Endometrial microvascular endothelial cells (primary cell): Measurements from ENCODE around the gene FSTL4. TPM values are rescaled to one million over a fixed set of nuclear protein-coding genes. Genes with fewer than 3 reads are reported as not detected.
"Not testable (repeated sequence)": the region's sequence is repeated elsewhere in the genome, so short reads cannot be mapped to it uniquely, and the experiment has no call there.

Source experiments
- in situ Hi-C: cut with HindIII; loops from 2 replicates; pipeline ENCODE4 v1.10.0; 2017; ENCODE audit warnings: low sequenced_read_pairs, low pct_unique_long_range_greater_than_20kb; ENCODE audit errors: inconsistent ontology term
- total RNA-seq: library from RNA; depleted of rRNA; stranded (reverse); fragments of >200 nt; gene quantifications from one replicate; pipeline ENCODE4 v1.2.3, GENCODE V29; 2015; ENCODE audit errors: inconsistent ontology term

Gene FSTL4
- total RNA-seq, 1 donor from 2014 or later: not detected

DNA sequence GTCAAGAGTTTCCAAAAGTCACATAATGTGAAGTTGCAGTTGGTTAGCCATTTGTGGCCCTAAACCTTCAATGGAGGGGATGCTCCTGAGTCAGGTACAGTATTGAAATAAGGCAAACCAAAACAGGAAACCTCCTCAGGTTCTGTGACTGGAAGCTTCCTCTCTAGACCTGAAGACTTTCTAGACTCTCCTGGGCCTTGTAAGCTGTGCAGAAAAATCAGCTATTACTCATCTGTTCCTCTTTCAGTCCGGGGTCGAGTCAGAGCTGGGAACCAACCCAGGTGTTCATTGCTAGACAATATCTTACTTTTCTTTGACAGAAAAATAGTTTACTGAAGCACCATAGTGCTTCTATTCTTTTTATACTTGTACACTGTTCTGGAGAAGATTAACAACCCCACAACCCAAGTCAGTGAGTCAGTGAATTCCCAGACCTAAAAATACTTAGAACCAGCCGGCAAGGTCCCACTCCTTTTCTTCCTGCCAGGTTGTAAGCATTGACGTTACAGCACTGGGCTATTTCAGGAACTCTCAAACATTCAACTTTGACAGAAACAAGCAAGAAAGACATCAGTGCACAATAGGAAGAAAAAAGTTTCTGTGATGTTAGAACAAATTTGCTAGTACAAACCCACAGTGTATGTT, 47.3 kb downstream of the FSTL4 start:
- in situ Hi-C loops: no loop called here

- in situ Hi-C loops: no loop called here
Observed at GRCh38 chr5:133562554-133562953, 49.8 kb downstream of the FSTL4 start.

GRCh38 chr5:133559960-133560359, 52.4 kb downstream of the FSTL4 start:
- in situ Hi-C loops: no loop called here

DNA sequence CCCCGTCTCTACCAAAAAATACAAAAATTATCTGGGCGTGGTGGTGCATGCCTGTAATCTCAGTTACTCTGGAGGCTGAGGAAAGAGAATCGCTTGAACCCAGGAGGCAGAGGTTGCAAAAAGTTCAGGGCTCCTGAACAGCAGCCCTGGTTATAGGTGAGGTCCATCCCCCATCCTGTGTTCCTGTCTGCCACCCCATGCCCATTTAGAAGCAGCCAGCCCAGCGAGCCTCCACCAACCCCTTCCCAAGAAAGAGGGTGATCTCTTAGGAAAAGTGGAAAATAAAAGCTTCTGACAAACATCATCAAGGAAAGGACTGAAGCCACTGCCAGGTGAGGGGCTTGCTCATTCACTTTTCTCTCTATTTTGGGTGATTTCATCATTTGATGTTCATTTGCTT, 55.8 kb downstream of the FSTL4 start:
- in situ Hi-C loops: no loop called here

DNA sequence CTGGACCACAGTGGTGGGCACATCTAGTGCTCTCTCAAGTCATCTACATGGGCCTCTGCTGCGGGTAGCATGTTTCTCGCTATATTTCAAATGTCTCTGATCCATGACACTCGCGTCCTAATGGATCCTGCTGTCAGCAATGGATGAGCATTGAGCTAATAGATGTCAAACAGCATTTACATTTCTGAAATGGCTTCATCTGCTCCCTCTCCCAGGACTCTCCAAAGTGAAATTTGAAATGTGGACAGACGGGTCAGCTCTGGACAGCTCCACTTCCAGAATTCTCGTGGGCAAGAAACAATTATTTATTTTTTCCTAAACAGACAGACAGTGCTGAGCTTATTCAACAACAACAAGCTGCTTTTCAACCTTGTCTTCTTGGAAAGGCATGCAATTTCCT, 58.1 kb downstream of the FSTL4 start:
- in situ Hi-C loops: no loop called here

DNA sequence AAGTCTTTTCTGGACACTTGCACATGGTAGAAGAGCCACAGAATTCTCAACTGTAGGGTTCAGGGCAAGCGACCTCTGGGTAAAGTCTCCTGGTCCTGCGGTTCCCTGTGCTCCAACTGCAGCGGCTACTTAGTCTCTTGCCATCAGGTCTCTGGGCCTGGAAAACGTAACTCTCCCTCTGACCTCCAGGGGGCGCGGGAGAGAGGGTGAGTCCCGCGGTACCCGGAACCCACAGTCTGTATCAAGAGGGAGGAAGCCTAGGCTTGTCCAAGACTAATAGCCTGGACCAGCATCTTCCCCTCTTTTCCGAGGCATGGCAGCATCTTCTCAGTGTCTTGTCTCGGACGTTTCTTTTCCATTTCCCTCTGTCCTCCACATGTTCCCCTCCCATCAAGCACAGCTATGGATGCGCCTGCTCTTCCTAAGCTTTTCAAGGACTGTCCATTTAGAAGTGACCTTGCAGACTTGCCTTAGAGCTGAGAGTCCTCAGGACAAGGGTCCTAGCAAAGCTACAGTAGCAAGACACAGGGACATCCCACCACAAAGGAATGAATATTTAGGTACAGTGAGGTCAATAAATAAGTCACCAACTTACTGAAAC, 59.3 kb downstream of the FSTL4 start:
- in situ Hi-C loops: no loop called here

- in situ Hi-C loops: no loop called here
Observed at GRCh38 chr5:133546500-133546899, 65.8 kb downstream of the FSTL4 start.

DNA sequence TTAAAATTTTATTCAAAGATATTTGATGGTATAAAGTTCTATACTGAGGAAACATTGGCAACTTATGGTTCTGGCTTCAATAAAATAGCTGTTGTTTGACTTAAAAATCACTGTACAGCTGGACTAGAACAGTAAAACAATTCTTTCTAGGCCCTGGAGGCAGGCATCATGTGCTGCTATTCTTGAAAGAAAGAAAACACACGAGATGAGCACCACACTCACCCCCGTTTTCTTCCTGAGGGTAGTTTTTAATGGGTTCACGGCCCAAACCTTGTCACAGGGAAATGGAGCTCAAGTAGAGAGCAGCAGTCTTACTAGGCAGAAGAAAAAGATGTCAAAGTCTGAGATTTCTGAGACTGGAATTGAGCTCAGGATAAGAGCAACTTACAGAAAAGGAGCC, 68.0 kb downstream of the FSTL4 start:
- in situ Hi-C loops: no loop called here

DNA sequence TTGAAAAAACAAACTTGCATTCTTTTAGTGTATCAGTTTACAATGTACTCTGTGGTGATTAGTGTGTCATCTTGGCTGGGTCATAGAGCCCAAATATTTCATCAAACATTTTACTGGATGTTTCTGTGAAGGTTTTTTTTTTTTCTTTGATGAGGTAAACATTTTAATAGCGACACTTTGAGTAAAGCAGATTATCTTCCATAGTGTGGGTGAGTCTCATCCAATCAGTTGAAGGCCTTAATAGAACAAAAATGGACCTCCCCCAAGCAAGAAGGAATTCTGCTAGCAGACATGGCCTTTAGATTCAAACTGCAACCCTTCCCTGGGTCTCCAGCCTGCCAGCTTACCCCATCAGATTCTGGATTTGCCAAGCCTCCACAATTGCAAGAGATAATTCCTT, 72.5 kb downstream of the FSTL4 start:
- in situ Hi-C loops: no loop called here

DNA sequence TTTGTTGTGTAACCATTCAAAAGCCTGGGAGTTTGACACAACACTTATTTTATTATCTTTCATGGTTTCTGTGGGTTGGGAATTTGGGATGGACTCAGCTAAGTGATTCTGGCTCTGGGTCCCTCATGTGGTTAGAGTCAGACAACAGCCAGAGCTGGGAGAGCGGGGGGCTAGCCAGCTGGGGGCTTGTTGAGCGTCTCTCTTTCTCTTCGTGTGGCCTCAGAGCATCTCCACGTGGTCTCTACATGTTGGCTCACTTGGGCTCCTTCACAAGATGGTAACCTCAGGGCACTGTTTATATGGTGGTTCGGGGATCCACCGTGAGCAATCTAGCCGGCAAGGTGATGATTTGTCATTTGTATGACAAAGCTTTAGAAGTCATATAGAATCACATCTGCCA, 73.6 kb downstream of the FSTL4 start:
- in situ Hi-C loops: no loop called here

DNA sequence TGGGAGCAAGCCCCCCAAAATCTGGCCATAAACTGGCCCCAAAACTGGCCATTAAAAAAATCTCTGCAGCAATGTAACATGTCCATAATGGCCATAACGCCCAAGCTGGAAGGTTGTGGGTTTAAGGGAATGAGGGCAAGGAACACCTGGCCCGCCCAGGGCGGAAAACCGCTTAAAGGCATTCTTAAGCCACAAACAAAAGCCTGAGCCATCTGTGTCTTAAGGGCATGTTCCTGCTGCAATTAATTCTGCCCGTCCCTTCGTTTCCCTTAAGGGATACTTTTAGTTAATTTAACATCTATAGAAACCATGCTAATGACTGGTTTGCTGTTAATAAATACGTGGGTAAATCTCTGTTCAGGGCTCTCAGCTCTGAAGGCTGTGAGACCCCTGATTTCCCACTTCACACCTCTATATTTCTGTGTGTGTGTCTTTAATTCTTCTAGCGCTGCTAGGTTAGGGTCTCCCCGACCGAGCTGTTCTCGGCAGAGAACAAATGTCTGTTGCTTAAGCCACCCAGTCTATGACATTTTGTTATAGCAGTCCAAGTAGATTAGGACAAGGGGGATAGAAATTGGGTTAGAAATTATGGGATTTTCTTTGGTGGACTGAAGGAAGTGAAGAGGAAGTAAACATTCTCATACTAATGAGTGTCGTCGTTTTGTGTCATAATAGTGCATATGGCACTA, 77.0 kb downstream of the FSTL4 start:
- in situ Hi-C loops: not testable (repeated sequence)

DNA sequence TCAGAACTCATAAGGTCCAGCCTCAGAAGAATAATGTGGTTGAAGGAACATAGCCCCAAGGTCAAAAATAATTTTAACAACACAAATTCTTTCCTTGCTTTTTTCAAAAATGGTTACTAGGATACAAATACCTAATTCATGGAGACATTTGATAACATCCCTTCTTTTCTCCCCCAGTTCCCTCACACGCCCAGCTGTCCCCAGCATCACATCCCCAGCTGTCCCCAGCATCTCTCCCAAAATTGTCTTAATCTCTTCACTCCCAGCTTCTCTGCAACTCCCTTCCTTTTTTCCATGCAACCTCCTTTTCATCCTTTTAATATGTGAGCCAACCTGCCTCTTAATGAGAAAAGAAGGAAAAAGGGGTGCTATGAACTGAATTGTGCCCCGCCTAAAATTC, 77.8 kb downstream of the FSTL4 start:
- in situ Hi-C loops: no loop called here

DNA sequence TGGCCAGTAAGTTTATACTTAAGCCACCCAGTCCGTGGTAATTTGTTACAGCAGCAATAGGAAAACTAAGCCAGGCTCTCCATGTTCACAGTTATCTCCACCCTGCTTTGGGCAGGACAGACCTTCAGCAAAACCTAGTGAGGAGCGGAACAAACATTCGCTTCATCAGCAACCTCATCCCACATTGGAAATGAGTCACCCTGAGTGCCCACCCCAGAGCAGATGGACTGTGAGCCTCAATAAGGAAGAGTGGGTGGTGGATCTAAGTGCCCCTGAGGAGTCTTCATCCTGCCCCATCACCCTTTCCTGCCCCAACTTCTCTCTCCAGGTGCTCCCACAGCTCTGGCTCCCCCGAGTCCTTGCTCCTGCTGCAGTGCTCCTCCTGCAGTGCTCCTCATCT, 78.8 kb downstream of the FSTL4 start:
- in situ Hi-C loops: no loop called here

- in situ Hi-C loops: no loop called here
Observed at GRCh38 chr5:133531594-133531993, 80.7 kb downstream of the FSTL4 start.

- in situ Hi-C loops: no loop called here
Observed at GRCh38 chr5:133531178-133531577, 81.2 kb downstream of the FSTL4 start.

DNA sequence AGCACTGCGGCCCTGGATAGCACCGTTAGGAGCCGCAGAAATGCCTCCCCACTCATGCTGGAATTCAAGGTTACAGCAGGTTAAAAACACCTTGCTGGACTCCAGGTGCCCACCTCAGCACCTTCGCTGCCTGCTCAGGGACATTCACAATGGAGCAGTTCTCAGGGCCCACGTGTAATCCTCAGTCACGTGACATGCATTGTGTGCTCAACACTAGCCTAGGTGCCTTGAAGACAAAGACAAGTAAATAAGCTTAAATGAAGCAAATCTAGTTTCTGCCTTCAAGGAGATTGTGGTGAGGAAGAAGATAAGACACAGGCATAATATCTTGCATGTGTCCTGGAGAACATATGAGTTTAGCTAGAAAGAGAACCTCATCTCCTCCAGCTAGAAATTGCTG, 82.1 kb downstream of the FSTL4 start:
- in situ Hi-C loops: no loop called here

- in situ Hi-C loops: no loop called here
Observed at GRCh38 chr5:133528841-133529240, 83.5 kb downstream of the FSTL4 start.

DNA sequence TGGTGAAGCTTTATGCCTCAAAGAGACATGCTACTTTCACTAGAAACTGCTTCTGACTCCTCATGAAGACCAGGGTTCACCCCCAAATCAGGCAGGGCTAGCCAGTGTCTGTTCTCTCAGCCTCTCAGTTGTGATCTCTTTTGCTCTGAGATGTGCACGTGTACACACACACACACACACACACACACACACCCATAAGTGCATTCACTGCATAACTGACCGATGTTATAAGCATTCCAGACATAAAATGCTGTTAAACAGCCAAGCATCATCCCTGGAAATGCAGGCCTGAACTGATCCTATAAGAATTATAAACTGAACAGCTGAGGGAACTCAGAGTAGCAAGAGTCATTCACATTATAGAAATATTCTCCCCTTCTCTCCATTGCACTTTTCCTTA, 85.0 kb downstream of the FSTL4 start:
- in situ Hi-C loops: no loop called here

DNA sequence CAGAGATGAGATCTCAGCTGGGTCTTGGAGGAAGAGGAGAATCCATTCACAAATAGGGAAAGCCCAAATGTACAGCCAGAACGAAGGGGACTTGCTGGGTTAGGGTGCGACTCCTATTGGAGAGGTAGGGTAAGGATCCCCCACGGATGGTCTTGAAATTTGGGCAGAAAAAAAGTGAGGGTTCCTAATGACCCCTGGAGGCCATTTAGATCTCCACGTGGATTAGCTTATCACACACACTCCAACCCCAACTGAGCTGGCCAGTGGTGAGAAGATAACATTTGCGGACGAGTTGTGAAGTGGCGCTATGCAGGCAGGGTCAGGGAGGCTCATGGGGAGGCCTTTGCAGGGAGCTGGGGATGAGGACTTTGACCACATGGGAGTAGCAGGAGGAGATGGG, 86.0 kb downstream of the FSTL4 start:
- in situ Hi-C loops: no loop called here

GRCh38 chr5:133525126-133525525, 87.2 kb downstream of the FSTL4 start:
- in situ Hi-C loops: no loop called here
